NT2/D1 (cell line): ENCODE results near the gene ZNF205.

Experiments
- DNase-seq: peaks from one replicate; pipeline ENCODE4 v3.0.0-alpha.2; 2011; ENCODE audit warnings: low read depth, low spot score
- H3K27me3 ChIP-seq: 2 replicates; pipeline ENCODE4 v1.6.0; 2011; ENCODE audit warnings: mild to moderate bottlenecking; ENCODE audit not compliant: insufficient read length, insufficient read depth
- H3K36me3 ChIP-seq: 2 replicates; pipeline ENCODE4 v1.6.1; 2011; ENCODE audit warnings: mild to moderate bottlenecking, low read length, mixed read lengths; ENCODE audit not compliant: insufficient read depth, insufficient read length
- H3K4me1 ChIP-seq: 2 replicates; pipeline ENCODE4 v1.5.1; 2011; ENCODE audit not compliant: insufficient read depth, insufficient read length
- H3K4me3 ChIP-seq: 2 replicates; pipeline ENCODE4 v1.5.1; 2011; ENCODE audit warnings: low read depth; ENCODE audit not compliant: insufficient read length
- H3K9ac ChIP-seq: 2 replicates; pipeline ENCODE4 v1.6.0; 2011; ENCODE audit warnings: low read depth; ENCODE audit not compliant: insufficient read length
- H3K9me3 ChIP-seq: 2 replicates; pipeline ENCODE4 v1.5.1; 2011; ENCODE audit warnings: mild to moderate bottlenecking, low read length; ENCODE audit not compliant: insufficient read depth
- SUZ12 ChIP-seq: IDR thresholded peaks from 2 replicates; pipeline ENCODE4 v1.6.1; 2011; ENCODE audit not compliant: insufficient read length, insufficient read depth; ENCODE audit errors: extremely low read depth
- YY1 ChIP-seq: IDR thresholded peaks from 2 replicates; pipeline ENCODE4 v1.6.1; 2011; ENCODE audit not compliant: insufficient read length, insufficient read depth
- ZNF274 ChIP-seq: IDR thresholded peaks from 2 replicates; pipeline ENCODE4 v1.6.1; 2011; ENCODE audit warnings: mild to moderate bottlenecking, low read depth, low read length

Gene ZNF205

DNA sequence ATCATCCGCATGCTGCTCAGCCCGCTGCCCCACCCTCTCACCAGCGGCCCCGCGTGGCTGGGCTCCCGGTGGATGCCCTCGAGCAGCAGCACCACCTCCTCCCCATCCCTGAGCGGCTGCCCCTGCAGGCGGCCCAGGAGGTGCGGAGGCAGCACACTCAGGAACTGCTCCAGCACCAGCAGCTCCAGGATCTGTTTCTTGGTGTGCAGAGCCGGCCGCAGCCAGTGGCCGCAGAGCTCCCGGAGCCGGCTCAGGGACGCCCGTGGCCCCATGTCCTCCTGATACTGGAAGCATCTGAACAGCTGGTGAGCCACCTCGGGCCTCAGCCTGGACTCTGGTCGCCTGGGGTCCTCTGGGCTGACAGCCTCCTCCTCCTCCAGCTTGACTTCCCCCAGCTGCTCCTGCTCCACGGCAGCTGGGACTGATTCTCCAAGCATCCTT is 19.9 kb upstream of the ZNF205 start:
- no peak for TF ChIP-seq ZNF274
- TF ChIP-seq SUZ12: no peak
- TF ChIP-seq YY1: no peak
- Histone ChIP-seq H3K4me1 (peaks cover 30% of the 10 kb centered on the region), H3K4me3 (no peak overlapping the region), H3K9ac (no peak overlapping the region), H3K27me3 (no peaks in the 10 kb centered on the region), H3K9me3 (no peaks in the 10 kb centered on the region), H3K36me3 (peaks cover 41% of the 10 kb centered on the region)
- DNase-seq: no peak

DNA sequence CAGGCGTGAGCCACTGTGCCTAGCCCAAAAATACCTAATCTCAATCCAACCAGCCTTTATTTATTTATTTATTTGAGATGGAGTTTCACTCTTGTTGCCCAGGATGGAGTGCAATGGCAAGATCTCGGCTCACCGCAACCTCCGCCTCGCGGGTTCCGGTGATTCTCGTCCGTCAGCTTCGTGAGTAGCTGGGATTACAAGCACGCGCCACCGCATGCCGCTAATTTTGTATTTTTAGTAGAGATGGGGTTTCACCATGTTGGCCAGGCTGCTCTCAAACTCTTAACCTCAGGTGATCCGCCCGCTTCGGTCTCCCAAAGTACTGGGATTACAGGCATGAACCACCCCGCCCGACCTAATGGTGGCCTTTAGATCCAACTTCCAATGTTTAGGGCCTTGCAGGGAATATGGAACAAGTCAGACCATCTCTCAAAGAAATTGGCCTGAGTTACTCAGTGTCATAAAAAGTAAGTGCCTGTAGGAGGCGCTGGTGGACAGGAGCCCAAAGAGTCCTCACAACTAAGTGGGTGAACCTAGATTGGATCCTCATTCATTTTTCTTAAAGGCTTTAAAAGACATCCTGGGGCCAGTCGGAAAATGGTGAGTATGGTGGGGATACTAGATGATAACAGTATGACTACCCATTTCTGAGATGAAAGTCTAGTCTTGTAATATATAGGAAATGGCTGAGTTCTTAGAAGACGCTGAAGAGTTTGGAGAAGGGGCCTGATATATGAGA is 17.9 kb upstream of the ZNF205 start:
- no peak overlapping the region for H3K4me3 ChIP-seq
- peaks cover 27% of the 10 kb centered on the region for H3K36me3 ChIP-seq
- no peaks in the 10 kb centered on the region for H3K27me3 ChIP-seq
- TF ChIP-seq ZNF274 (no peak), SUZ12 (no peak)
- DNase-seq: no peak
- peaks cover 15% of the 10 kb centered on the region for H3K4me1 ChIP-seq
- no peak overlapping the region for H3K9ac ChIP-seq
- H3K9me3 ChIP-seq: no peaks in the 10 kb centered on the region

DNA sequence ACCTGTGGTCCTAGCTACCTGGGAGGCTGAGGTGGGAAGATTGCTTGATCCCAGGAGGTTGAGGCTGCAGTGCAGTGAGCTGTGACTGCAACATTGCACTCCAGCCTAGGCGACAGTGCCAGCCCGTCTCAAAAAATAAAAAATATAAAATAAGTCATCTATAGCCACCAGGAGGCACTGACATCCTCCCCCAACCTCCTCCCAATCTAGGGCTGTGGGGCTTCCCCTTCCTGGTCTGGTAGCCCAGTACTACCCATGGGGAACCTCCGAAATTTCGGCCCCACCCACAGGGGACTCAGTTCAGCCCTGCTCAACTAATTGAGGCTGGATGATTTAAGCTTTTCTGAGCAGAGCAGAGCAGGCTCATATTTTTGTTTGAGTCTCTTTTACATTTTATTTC is 16.5 kb upstream of the ZNF205 start:
- Histone ChIP-seq H3K9ac (no peak overlapping the region), H3K4me3 (no peak overlapping the region)
- no peak for DNase-seq

DNA sequence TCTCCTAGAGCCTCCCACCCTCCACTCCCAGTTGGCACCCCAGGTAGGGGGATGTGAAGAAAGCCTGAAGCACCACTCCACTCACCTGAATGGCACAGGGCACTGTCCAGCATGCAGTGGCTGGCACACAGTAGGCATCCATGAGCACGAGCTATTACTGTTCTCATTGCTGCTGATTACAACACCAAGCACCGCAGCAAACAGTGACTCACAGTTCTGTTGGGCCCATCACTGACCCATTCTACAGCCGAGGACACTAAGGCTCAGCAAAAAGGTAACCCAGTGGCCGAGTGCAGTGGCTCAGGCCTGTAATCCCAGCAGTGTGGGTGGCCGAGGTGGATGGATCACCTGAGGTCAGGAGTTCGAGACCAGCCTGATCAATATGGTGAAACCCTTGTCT is 16.0 kb upstream of the ZNF205 start:
- Histone ChIP-seq H3K4me1 (peaks cover 22% of the 10 kb centered on the region), H3K27me3 (no peaks in the 10 kb centered on the region), H3K9ac (no peak overlapping the region), H3K4me3 (no peak overlapping the region), H3K36me3 (peaks cover 14% of the 10 kb centered on the region), H3K9me3 (no peaks in the 10 kb centered on the region)
- TF ChIP-seq ZNF274: no peak
- no peak for TF ChIP-seq YY1
- TF ChIP-seq SUZ12: no peak
- no peak for DNase-seq

More for the DNA sequence above, 16.5 kb upstream of the ZNF205 start:
- peaks cover 18% of the 10 kb centered on the region for H3K36me3 ChIP-seq
- H3K27me3 ChIP-seq: no peaks in the 10 kb centered on the region
- peaks cover 18% of the 10 kb centered on the region for H3K4me1 ChIP-seq
- H3K9me3 ChIP-seq: no peaks in the 10 kb centered on the region
- TF ChIP-seq ZNF274 (no peak), YY1 (no peak), SUZ12 (no peak)

DNA sequence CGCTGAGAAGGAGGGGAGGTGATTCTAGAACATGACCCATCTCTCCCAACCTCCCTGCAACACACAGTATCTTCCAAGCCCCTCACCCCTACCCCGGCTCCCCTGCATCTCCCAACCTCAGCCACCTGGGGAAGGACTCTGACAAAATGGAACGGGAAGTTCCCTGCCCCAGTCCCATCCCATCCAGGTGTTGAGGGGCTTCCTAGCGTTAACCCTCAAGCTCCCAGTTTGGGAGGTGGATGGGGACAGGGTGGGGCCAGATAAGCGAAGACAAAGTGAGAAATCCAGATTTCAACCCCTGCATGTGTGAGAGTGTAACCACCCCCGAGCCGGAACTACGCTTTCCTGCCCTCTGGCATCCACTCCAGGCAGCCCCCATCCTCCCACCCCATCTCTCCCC is 15.1 kb upstream of the ZNF205 start:
- no peak for DNase-seq
- peaks cover 7% of the 10 kb centered on the region for H3K36me3 ChIP-seq
- TF ChIP-seq ZNF274: no peak
- TF ChIP-seq YY1: no peak
- TF ChIP-seq SUZ12: no peak
- no peaks in the 10 kb centered on the region for H3K27me3 ChIP-seq
- H3K9me3 ChIP-seq: no peaks in the 10 kb centered on the region
- peak overlapping the region; percentile 42 for H3K9ac ChIP-seq
- peak overlapping the region; percentile 12 for H3K4me3 ChIP-seq
- H3K4me1 ChIP-seq: peaks cover 22% of the 10 kb centered on the region

DNA sequence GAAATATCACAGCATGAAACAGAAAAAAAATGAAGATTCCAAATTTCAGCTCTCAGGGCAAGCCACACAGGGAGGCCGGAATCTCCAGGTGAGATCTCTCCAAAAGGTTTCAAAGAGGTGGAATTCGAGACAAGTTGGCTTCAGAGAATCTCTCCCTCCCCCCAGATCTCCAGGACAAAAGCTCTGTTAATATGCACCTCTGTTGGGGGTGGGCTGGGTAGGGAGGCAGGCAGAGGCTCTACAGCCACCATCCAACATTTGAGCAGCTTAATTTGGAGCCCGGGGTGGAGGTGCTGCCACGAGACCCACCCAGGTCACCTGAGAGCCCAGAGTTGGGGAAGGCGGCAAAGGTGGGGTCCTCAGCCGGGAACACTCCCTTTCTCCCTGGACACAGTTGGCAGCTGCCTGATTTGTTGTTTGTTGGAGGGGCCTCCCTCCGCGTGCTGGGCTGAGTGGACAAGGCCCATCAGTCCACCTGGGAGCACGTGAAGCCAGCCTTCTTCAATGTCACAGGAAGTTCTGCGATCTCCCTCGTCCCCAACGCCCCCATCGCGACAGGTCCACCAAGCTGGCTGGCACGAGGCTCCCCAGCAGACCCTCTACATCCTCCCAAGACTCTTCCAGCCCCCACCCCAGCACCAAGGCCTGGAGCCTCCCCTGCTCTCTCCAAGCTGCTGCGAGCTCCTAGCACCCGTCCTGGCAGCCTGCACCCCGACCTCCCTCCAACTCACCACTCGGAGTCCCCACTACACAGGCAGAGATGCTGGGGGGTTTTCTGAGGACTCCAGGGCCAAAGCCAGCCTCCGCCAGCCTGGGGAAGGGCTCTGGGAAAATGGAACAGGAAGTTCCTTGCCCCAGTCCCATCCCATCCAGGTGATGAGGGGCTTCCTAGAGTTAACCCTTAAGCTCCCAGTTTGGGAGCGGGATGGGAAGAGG is 13.7 kb upstream of the ZNF205 start, which contains the start of gene ZSCAN10:
Gene ZSCAN10, minus strand, starts transcription at position 836 of the 936 bp plus-strand sequence. CDS start 6,357 bp downstream, outside the sequence.
- Histone ChIP-seq H3K4me1 (peaks cover 18% of the 10 kb centered on the region), H3K4me3 (peak within 1 kb of the TSS; percentile 97), H3K27me3 (no peaks in the 10 kb centered on the region), H3K36me3 (peaks cover 2% of the 10 kb centered on the region), H3K9me3 (no peaks in the 10 kb centered on the region), H3K9ac (peak within 1 kb of the TSS; percentile 99)
- no peak for TF ChIP-seq ZNF274
- TF ChIP-seq YY1: no peak
- no peak for TF ChIP-seq SUZ12
- peak; percentile 86 for DNase-seq

DNA sequence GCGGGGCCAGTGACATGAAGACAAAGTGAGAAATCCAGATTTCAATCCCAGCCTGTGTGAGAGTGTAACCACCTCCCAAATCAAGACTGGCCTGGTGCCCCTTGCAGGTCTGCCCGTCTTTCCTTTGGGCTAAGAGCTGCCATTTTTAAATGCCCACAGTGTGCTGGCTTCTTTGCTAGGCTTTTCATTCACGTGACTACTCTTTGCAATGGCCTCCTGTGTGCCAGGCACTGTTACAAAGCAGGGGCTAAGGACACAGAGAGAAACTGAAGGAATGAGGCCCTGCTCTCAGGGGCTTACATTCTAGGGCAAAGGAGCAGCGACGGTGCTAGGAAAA is 13.0 kb upstream of the ZNF205 start:
- DNase-seq: no peak
- H3K27me3 ChIP-seq: no peaks in the 10 kb centered on the region
- no peak for TF ChIP-seq SUZ12
- TF ChIP-seq ZNF274: no peak
- peak; percentile 4 for TF ChIP-seq YY1
- H3K9ac ChIP-seq: peak overlapping the region; percentile 99
- peak overlapping the region; percentile 97 for H3K4me3 ChIP-seq
- peaks cover 18% of the 10 kb centered on the region for H3K4me1 ChIP-seq
- H3K36me3 ChIP-seq: peaks cover 1% of the 10 kb centered on the region
- H3K9me3 ChIP-seq: no peaks in the 10 kb centered on the region
